Lung (tissue), 12 donors: ENCODE results near the gene PRIM1. TPM values are rescaled to one million over a fixed set of nuclear protein-coding genes. Genes with fewer than 3 reads are reported as not detected.

ENCODE experiments used
- ATAC-seq: fragments of 200-7000 bp; cut with Tn5 transposase; one replicate; pipeline ENCODE4 v1.9.1; 2020; ENCODE audit warnings: moderate number of reproducible peaks; ENCODE audit not compliant: insufficient read depth, low FRiP score
- DNase-seq, 3 donors: peaks; one replicate each; pipeline ENCODE4 v3.0.0-alpha.2; 2013 to 2017
- H3K27ac ChIP-seq, 2 donors: one replicate each; pipeline ENCODE4 v1.5.1; 2013; ENCODE audit warnings: mild to moderate bottlenecking in 2 of 2, moderate library complexity in 2 of 2, control low read depth in 1 of 2, inconsistent platforms in 1 of 2, low read depth in 1 of 2, low read length in 1 of 2
- H3K27me3 ChIP-seq, 3 donors: one replicate each; pipeline ENCODE4 v1.5.1; 2013; ENCODE audit warnings: low read length in 2 of 3; ENCODE audit not compliant: control insufficient read depth in 3 of 3, insufficient read depth in 3 of 3
- H3K36me3 ChIP-seq, 4 donors: one replicate each; pipeline ENCODE4 v1.5.1; 2013; ENCODE audit warnings: low read length in 4 of 4, mild to moderate bottlenecking in 1 of 4, moderate library complexity in 1 of 4; ENCODE audit not compliant: control insufficient read depth in 4 of 4, insufficient read depth in 4 of 4
- H3K4me1 ChIP-seq, 5 donors: one replicate each; pipeline ENCODE4 v1.5.1; 2013; ENCODE audit warnings: low read length in 5 of 5, mild to moderate bottlenecking in 2 of 5, moderate library complexity in 1 of 5; ENCODE audit not compliant: control insufficient read depth in 5 of 5, insufficient read depth in 5 of 5
- H3K4me3 ChIP-seq: one replicate; pipeline ENCODE4 v1.5.1; 2013; ENCODE audit warnings: mild to moderate bottlenecking, control low read depth, moderate library complexity
- H3K9ac ChIP-seq, 2 donors: one replicate each; pipeline ENCODE4 v1.5.1; 2013; ENCODE audit warnings: low read length in 2 of 2, control low read depth in 1 of 2; ENCODE audit not compliant: insufficient read depth in 1 of 2
- H3K9me3 ChIP-seq, 4 donors: one replicate each; pipeline ENCODE4 v1.5.1; 2013; ENCODE audit warnings: low read length in 3 of 4, mild to moderate bottlenecking in 1 of 4, moderate library complexity in 1 of 4; ENCODE audit not compliant: control insufficient read depth in 4 of 4, insufficient read depth in 3 of 4
- WGBS, 2 donors: extraction: QIAGEN DNeasy Blood & Tissue Kit; methylation state at CpG; one replicate each; pipeline ENCODE4 v1.1.7; 2013; 5-methylcytosine and 5-hydroxymethylcytosine counted together
- polyA plus RNA-seq, 2 donors: library from polyadenylated mRNA; stranded (reverse); fragments of 200-250 nt; gene quantifications; one replicate each; pipeline ENCODE4 v1.2.1, GENCODE V29; 2013
- total RNA-seq, 2 donors: library from RNA; depleted of rRNA in 1 of 2; stranded (reverse); fragments of >200 nt in 1 of 2; gene quantifications; one replicate each; pipeline ENCODE4 v1.2.1, GENCODE V29; 2014 to 2021
- TF ChIP-seq, protein P1 (sequence below): IDR thresholded peaks from 2 replicates; pipeline ENCODE4 v1.5.1; 2012; ENCODE audit warnings: mild to moderate bottlenecking; ENCODE audit errors: control extremely low read depth, extremely low read depth
- donor health status: control.
- donor health status: control.
- donor health status: Bipolar disorder and iron deficiency.
- donor health status: healthy.
- donor health status: DM: yes; HTN: yes; CAD: no.

PRIM1 gene
- total and polyA plus RNA-seq, 4 donors = 3.1 to 9.9 (median 5.0) TPM

DNA sequence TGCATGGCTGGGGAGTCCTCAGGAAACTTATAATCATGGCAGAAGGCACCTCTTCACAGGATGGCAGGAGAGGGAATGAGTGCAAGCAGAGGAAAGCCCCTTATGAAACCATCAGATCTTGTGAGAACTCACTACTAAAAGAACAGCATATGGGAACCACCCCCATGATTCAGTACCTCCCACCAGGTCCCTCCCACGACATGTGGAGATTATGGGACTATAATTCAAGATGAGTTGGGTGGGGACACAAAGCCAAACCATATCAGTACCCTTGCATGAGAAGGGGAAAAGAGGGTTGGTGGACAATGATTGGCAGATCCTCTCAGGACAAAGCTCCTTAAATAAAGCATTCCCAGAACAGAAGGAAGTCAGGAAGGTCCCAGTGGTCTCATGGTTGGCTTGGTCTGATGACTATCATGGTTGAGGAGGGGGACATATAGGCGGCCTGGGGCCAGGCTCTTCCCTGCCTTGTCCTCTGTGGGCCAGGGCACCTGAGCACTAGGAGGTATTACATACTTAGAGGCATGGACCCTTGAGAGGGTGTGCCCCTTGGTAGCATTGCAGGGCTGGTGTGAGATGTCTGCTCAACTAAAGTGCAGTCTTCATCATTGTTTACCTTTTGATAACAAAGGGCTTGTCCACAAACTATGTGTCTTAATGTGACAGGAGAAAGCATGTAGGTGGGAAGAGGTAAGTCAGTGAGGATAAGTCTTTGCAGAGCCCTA is 33.2 kb upstream of the PRIM1 start:
- no peak overlapping the region for H3K9ac ChIP-seq
- no peak overlapping the region for H3K27ac ChIP-seq
- DNase-seq = no peak
- TF ChIP-seq, protein P1, sequence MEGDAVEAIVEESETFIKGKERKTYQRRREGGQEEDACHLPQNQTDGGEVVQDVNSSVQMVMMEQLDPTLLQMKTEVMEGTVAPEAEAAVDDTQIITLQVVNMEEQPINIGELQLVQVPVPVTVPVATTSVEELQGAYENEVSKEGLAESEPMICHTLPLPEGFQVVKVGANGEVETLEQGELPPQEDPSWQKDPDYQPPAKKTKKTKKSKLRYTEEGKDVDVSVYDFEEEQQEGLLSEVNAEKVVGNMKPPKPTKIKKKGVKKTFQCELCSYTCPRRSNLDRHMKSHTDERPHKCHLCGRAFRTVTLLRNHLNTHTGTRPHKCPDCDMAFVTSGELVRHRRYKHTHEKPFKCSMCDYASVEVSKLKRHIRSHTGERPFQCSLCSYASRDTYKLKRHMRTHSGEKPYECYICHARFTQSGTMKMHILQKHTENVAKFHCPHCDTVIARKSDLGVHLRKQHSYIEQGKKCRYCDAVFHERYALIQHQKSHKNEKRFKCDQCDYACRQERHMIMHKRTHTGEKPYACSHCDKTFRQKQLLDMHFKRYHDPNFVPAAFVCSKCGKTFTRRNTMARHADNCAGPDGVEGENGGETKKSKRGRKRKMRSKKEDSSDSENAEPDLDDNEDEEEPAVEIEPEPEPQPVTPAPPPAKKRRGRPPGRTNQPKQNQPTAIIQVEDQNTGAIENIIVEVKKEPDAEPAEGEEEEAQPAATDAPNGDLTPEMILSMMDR = no peak
- H3K27me3 ChIP-seq = no peaks in the 10 kb centered on the region
- H3K9me3 ChIP-seq = no peaks in the 10 kb centered on the region
- no peaks in the 10 kb centered on the region for H3K36me3 ChIP-seq
- no peak for ATAC-seq
- H3K4me1 ChIP-seq = peaks cover 0 to 2% (median 0%) of the 10 kb centered on the region in 5 donors
- no peak overlapping the region for H3K4me3 ChIP-seq
- 72 to 80% methylated on average over 2 of the region's 2 CpGs for WGBS, 2 donors

DNA sequence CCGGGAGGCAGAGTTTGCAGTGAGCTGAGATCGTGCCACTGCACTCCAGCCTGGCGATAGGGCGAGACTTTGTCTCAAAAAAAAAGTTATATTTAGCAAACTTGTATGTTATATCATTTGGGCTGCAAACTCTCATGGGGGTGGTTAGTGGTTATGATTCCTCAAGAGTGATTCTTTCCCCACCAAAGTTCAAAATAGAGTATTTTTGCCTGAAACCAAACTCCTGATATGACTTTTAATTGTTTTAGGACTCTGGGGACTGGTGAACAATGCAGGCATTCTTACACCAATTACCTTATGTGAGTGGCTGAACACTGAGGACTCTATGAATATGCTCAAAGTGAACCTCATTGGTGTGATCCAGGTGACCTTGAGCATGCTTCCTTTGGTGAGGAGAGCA is 29.6 kb upstream of the PRIM1 start:
- Histone ChIP-seq H3K27ac (no peak overlapping the region), H3K4me3 (no peak overlapping the region), H3K9ac (no peak overlapping the region), H3K36me3 (peaks cover 0 to 1% (median 0%) of the 10 kb centered on the region in 4 donors), H3K9me3 (no peaks in the 10 kb centered on the region), H3K4me1 (peaks cover 0 to 2% (median 0%) of the 10 kb centered on the region in 5 donors), H3K27me3 (no peaks in the 10 kb centered on the region)
- TF ChIP-seq, protein P1 = no peak
- ATAC-seq (no peak), DNase-seq (no peak)
- WGBS, 2 donors = 95 to 96% methylated on average over 4 of the region's 4 CpGs

DNA sequence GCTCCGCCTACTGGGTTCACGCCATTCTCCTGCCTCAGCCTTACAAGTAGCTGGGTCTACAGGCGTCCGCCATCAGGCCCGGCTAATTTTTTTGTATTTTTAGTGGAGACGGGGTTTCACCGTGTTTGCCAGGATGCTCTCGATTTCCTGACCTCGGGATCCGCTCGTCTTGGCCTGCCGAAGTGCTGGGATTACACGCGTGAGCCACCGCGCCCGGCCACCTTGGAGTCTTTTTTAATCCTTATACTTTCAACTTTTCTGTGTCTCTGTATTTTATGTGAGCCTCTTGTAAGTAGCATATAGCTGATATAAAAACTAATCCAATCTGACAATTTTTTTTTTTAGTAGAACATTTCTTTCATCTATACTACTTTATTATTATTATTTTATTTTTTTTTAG is 26.6 kb upstream of the PRIM1 start:
- H3K27me3 ChIP-seq = no peaks in the 10 kb centered on the region
- H3K9me3 ChIP-seq = no peaks in the 10 kb centered on the region
- H3K4me1 ChIP-seq = no peaks in the 10 kb centered on the region
- TF ChIP-seq, protein P1 = no peak
- ATAC-seq (no peak), DNase-seq (no peak)
- peaks cover 0 to 1% (median 0%) of the 10 kb centered on the region in 4 donors for H3K36me3 ChIP-seq
- H3K9ac ChIP-seq = no peak overlapping the region
- no peak overlapping the region for H3K27ac ChIP-seq
- WGBS, 2 donors = 94 to 96% methylated on average over 17 of the region's 17 CpGs
- no peak overlapping the region for H3K4me3 ChIP-seq
